ENCODE data around the gene AKR1C8. TPM values are rescaled to one million over a fixed set of nuclear protein-coding genes. Genes with fewer than 3 reads are reported as not detected.
"Not testable (repeated sequence)": the region's sequence is repeated elsewhere in the genome, so short reads cannot be mapped to it uniquely, and the experiment has no call there.

AKR1C8 gene
- total RNA-seq, 1 donor = not detected

- no peak overlapping the region for H3K4me3 ChIP-seq (ENCODE audit: low read depth, low read length)
- TF ChIP-seq CTCF (IDR thresholded peaks at IDR 0.05; ENCODE audit: insufficient read depth, low read depth, low read length) = no peak
- no peak for DNase-seq (ENCODE audit: low read depth)
Measured at GRCh38 chr10:5211696-5212536, 27.0 kb upstream of the AKR1C8 start.

GRCh38 chr10:5210261-5210660 lies 25.3 kb upstream of the AKR1C8 start:
- peak; percentile 35 for TF ChIP-seq CTCF (IDR thresholded peaks at IDR 0.05; ENCODE audit: insufficient read depth, low read depth, low read length)
- not testable (repeated sequence) for H3K4me3 ChIP-seq (ENCODE audit: low read depth, low read length); DNase-seq (ENCODE audit: low read depth)

GRCh38 chr10:5209776-5210175 lies 24.8 kb upstream of the AKR1C8 start:
- not testable (repeated sequence) for H3K4me3 ChIP-seq (ENCODE audit: low read depth, low read length); DNase-seq (ENCODE audit: low read depth)

- TF ChIP-seq CTCF (IDR thresholded peaks at IDR 0.05; ENCODE audit: insufficient read depth, low read depth, low read length) = no peak
- no peak for DNase-seq (ENCODE audit: low read depth)
- no peak overlapping the region for H3K4me3 ChIP-seq (ENCODE audit: low read depth, low read length)
Measured at GRCh38 chr10:5206799-5207198, 21.8 kb upstream of the AKR1C8 start.

GRCh38 chr10:5199398-5199797 lies 14.4 kb upstream of the AKR1C8 start:
- TF ChIP-seq CTCF (IDR thresholded peaks at IDR 0.05; ENCODE audit: insufficient read depth, low read depth, low read length) = no peak
- no peak overlapping the region for H3K4me3 ChIP-seq (ENCODE audit: low read depth, low read length)

GRCh38 chr10:5198386-5198785 lies 13.4 kb upstream of the AKR1C8 start:
- no peak overlapping the region for H3K4me3 ChIP-seq (ENCODE audit: low read depth, low read length)
- no peak for TF ChIP-seq CTCF (IDR thresholded peaks at IDR 0.05; ENCODE audit: insufficient read depth, low read depth, low read length)
- no peak for DNase-seq (ENCODE audit: low read depth)

More at GRCh38 chr10:5199398-5199797, 14.4 kb upstream of the AKR1C8 start:
- DNase-seq (ENCODE audit: low read depth) = no peak

- H3K4me3 ChIP-seq (ENCODE audit: low read depth, low read length) = no peak within 1 kb of the TSS
- no peak for TF ChIP-seq CTCF (IDR thresholded peaks at IDR 0.05; ENCODE audit: insufficient read depth, low read depth, low read length)
- DNase-seq (ENCODE audit: low read depth) = no peak
Measured at GRCh38 chr10:5196702-5197113, 11.8 kb upstream of the AKR1C8 start, which contains the start of gene AKR1C4. Gene AKR1C4, plus strand, starts transcription at chr10:5196837. Its CDS starts 31 bp downstream, at chr10:5196868.
